GM18868 (cell line): ENCODE data around the gene ACKR3.

ENCODE experiments used
- ATAC-seq: cut with Tn5 transposase; IDR thresholded peaks from one replicate; pipeline ENCODE4 v1.9.1; 2021; ENCODE audit warnings: mild to moderate bottlenecking, moderate library complexity; ENCODE audit not compliant: unreplicated experiment

Gene ACKR3

GRCh38 chr2:236566596-236566995 lies 3.0 kb upstream of the ACKR3 start:
- ATAC-seq = no peak

GRCh38 chr2:236568068-236568921 lies 1.3 kb upstream of the ACKR3 start:
- ATAC-seq = peak; percentile 47

- no peak for ATAC-seq
Measured at GRCh38 chr2:236568922-236569572, 578 bp upstream of the ACKR3 start.

- ATAC-seq = peak; percentile 25
Measured at GRCh38 chr2:236570081-236570868, 650 bp downstream of the ACKR3 start.

GRCh38 chr2:236571145-236571544 lies 1.5 kb downstream of the ACKR3 start:
- ATAC-seq = no peak

GRCh38 chr2:236572482-236572881 lies 2.9 kb downstream of the ACKR3 start:
- ATAC-seq = no peak

GRCh38 chr2:236573066-236573929 lies 3.7 kb downstream of the ACKR3 start:
- no peak for ATAC-seq

- no peak for ATAC-seq
Measured at GRCh38 chr2:236574000-236574399, 4.4 kb downstream of the ACKR3 start.

- ATAC-seq = no peak
Measured at GRCh38 chr2:236574424-236575145, 5.0 kb downstream of the ACKR3 start.

GRCh38 chr2:236575510-236575909 lies 5.9 kb downstream of the ACKR3 start:
- ATAC-seq = no peak

GRCh38 chr2:236576087-236576486 lies 6.5 kb downstream of the ACKR3 start:
- no peak for ATAC-seq

GRCh38 chr2:236576953-236577352 lies 7.3 kb downstream of the ACKR3 start:
- ATAC-seq = no peak

GRCh38 chr2:236577481-236578410 lies 8.1 kb downstream of the ACKR3 start:
- no peak for ATAC-seq

GRCh38 chr2:236578411-236578846 lies 8.8 kb downstream of the ACKR3 start:
- ATAC-seq = no peak

GRCh38 chr2:236579048-236579745 lies 9.6 kb downstream of the ACKR3 start:
- ATAC-seq = no peak

GRCh38 chr2:236579746-236580315 lies 10.2 kb downstream of the ACKR3 start:
- ATAC-seq = no peak

- no peak for ATAC-seq
Measured at GRCh38 chr2:236580746-236581355, 11.2 kb downstream of the ACKR3 start.
